ENCODE measurements around the gene HOXD13. TPM values are rescaled to one million over a fixed set of nuclear protein-coding genes. Genes with fewer than 3 reads are reported as not detected.
A peak's percentile ranks its signal among the peaks of the same experiment; 100 is the strongest.

Gene HOXD13
- total RNA-seq, 2 experiments from 2014 or later, result not detected

- Mint-ChIP-seq H3K4me3 (no peak overlapping the region), H3K9me3 (peaks cover 1% of the 10 kb centered on the region), H3K27ac (no peak overlapping the region), H3K4me1 (ENCODE audit: low read depth) (peaks cover 18% of the 10 kb centered on the region), H3K27me3 (ENCODE audit: low read depth) (peaks cover 84% of the 10 kb centered on the region), H3K36me3 (ENCODE audit: low read depth) (no peaks in the 10 kb centered on the region)
- intact Hi-C loops (cut with micrococcal nuclease), result loop anchor here (5.0 kb wide), 1 partner anchor 786 kb away; no protein-coding TSS in a partner anchor
- no peak for DNase-seq
- CTCF ChIA-PET, result interaction anchor here (0.6 to 4.1 kb wide), 10 partner anchors 10 to 995 kb away, joined by 3 to 49 read pairs (median 6); partner anchors contain the start of gene EVX2
These were observed 6.0 kb downstream of the HOXD13 start for GRCh38 chr2:176098366-176099158.

- Mint-ChIP-seq H3K27ac (no peak overlapping the region), H3K4me3 (no peak overlapping the region), H3K9me3 (no peaks in the 10 kb centered on the region), H3K36me3 (ENCODE audit: low read depth) (no peaks in the 10 kb centered on the region), H3K4me1 (ENCODE audit: low read depth) (peaks cover 19% of the 10 kb centered on the region), H3K27me3 (ENCODE audit: low read depth) (peaks cover 84% of the 10 kb centered on the region)
- intact Hi-C loops (cut with micrococcal nuclease), result loop anchor here (5.0 kb wide), 1 partner anchor 787 kb away; no protein-coding TSS in a partner anchor
- no peak for DNase-seq
- CTCF ChIA-PET, result interaction anchor here (1.5 to 4.1 kb wide), 2 partner anchors 10 to 410 kb away, joined by 4 to 49 read pairs; no protein-coding TSS in a partner anchor
These were observed 6.7 kb downstream of the HOXD13 start for GRCh38 chr2:176099159-176099727.

- H3K36me3 Mint-ChIP-seq (ENCODE audit: low read depth), result no peaks in the 10 kb centered on the region
- DNase-seq, result no peak
- CTCF ChIA-PET, result no interaction called here
- peaks cover 84% of the 10 kb centered on the region for H3K27me3 Mint-ChIP-seq (ENCODE audit: low read depth)
- no peaks in the 10 kb centered on the region for H3K9me3 Mint-ChIP-seq
- peaks cover 25% of the 10 kb centered on the region for H3K4me1 Mint-ChIP-seq (ENCODE audit: low read depth)
- H3K4me3 Mint-ChIP-seq, result no peak within 1 kb of the TSS
- intact Hi-C loops (cut with micrococcal nuclease), result loop anchor here (5.0 kb wide), 1 partner anchor 788 kb away; no protein-coding TSS in a partner anchor
- no peak within 1 kb of the TSS for H3K27ac Mint-ChIP-seq
These were observed 7.4 kb downstream of the HOXD13 start, which contains the start of gene HOXD12 for GRCh38 chr2:176099728-176100546. Gene HOXD12 (plus strand): TSS chr2:176099795. CDS start chr2:176099802, 7 bp downstream.

GRCh38 chr2:176100547-176101140 lies 8.1 kb downstream of the HOXD13 start:
- no peak for DNase-seq
- intact Hi-C loops (cut with micrococcal nuclease), result no loop called here
- no peak overlapping the region for H3K27ac Mint-ChIP-seq
- no peaks in the 10 kb centered on the region for H3K36me3 Mint-ChIP-seq (ENCODE audit: low read depth)
- no peak overlapping the region for H3K4me3 Mint-ChIP-seq
- H3K27me3 Mint-ChIP-seq (ENCODE audit: low read depth), result peaks cover 84% of the 10 kb centered on the region
- H3K4me1 Mint-ChIP-seq (ENCODE audit: low read depth), result peaks cover 28% of the 10 kb centered on the region
- H3K9me3 Mint-ChIP-seq, result no peaks in the 10 kb centered on the region
- CTCF ChIA-PET, result interaction anchor here (1.9 kb wide), 1 partner anchor 12 kb away, joined by 4 read pairs; no protein-coding TSS in a partner anchor

- Mint-ChIP-seq H3K4me3 (no peak overlapping the region), H3K27ac (no peak overlapping the region)
These were observed 8.8 kb downstream of the HOXD13 start for GRCh38 chr2:176101216-176101830.

GRCh38 chr2:176101842-176102241 lies 9.3 kb downstream of the HOXD13 start:
- H3K27ac Mint-ChIP-seq, result no peak overlapping the region
- no peak overlapping the region for H3K4me3 Mint-ChIP-seq
- no peaks in the 10 kb centered on the region for H3K36me3 Mint-ChIP-seq (ENCODE audit: low read depth)
- intact Hi-C loops (cut with micrococcal nuclease), result no loop called here
- peaks cover 84% of the 10 kb centered on the region for H3K27me3 Mint-ChIP-seq (ENCODE audit: low read depth)
- H3K4me1 Mint-ChIP-seq (ENCODE audit: low read depth), result peaks cover 32% of the 10 kb centered on the region
- H3K9me3 Mint-ChIP-seq, result no peaks in the 10 kb centered on the region
- no peak for DNase-seq
- CTCF ChIA-PET, result interaction anchor here (1.9 kb wide), 1 partner anchor 13 kb away, joined by 4 read pairs; no protein-coding TSS in a partner anchor

More at GRCh38 chr2:176101216-176101830, 8.8 kb downstream of the HOXD13 start:
- intact Hi-C loops (cut with micrococcal nuclease), result no loop called here
- DNase-seq, result no peak
- CTCF ChIA-PET, result interaction anchor here (1.9 kb wide), 1 partner anchor 13 kb away, joined by 4 read pairs; no protein-coding TSS in a partner anchor
- Mint-ChIP-seq H3K36me3 (ENCODE audit: low read depth) (no peaks in the 10 kb centered on the region), H3K27me3 (ENCODE audit: low read depth) (peaks cover 87% of the 10 kb centered on the region), H3K4me1 (ENCODE audit: low read depth) (peaks cover 34% of the 10 kb centered on the region), H3K9me3 (no peaks in the 10 kb centered on the region)

- no peak for DNase-seq
- no peaks in the 10 kb centered on the region for H3K9me3 Mint-ChIP-seq
- no peak overlapping the region for H3K27ac Mint-ChIP-seq
- peaks cover 31% of the 10 kb centered on the region for H3K4me1 Mint-ChIP-seq (ENCODE audit: low read depth)
- H3K36me3 Mint-ChIP-seq (ENCODE audit: low read depth), result no peaks in the 10 kb centered on the region
- CTCF ChIA-PET, result interaction anchor here (1.9 kb wide), 1 partner anchor 14 kb away, joined by 4 read pairs; no protein-coding TSS in a partner anchor
- H3K27me3 Mint-ChIP-seq (ENCODE audit: low read depth), result peaks cover 84% of the 10 kb centered on the region
- intact Hi-C loops (cut with micrococcal nuclease), result no loop called here
- H3K4me3 Mint-ChIP-seq, result no peak overlapping the region
These were observed 9.9 kb downstream of the HOXD13 start for GRCh38 chr2:176102309-176102866.

- Mint-ChIP-seq H3K27ac (no peak overlapping the region), H3K27me3 (ENCODE audit: low read depth) (peaks cover 76% of the 10 kb centered on the region), H3K4me3 (no peak overlapping the region), H3K9me3 (no peaks in the 10 kb centered on the region), H3K4me1 (ENCODE audit: low read depth) (peaks cover 26% of the 10 kb centered on the region), H3K36me3 (ENCODE audit: low read depth) (no peaks in the 10 kb centered on the region)
- intact Hi-C loops (cut with micrococcal nuclease), result no loop called here
- no peak for DNase-seq
- CTCF ChIA-PET, result no interaction called here
These were observed 10.7 kb downstream of the HOXD13 start for GRCh38 chr2:176103194-176103593.

GRCh38 chr2:176103742-176104315 lies 11.3 kb downstream of the HOXD13 start:
- CTCF ChIA-PET, result interaction anchor here (1.4 kb wide), 1 partner anchor 34 kb away, joined by 3 read pairs; no protein-coding TSS in a partner anchor
- DNase-seq, result no peak
- Mint-ChIP-seq H3K27ac (no peak overlapping the region), H3K36me3 (ENCODE audit: low read depth) (peaks cover under 1% of the 10 kb centered on the region), H3K27me3 (ENCODE audit: low read depth) (peaks cover 77% of the 10 kb centered on the region), H3K4me1 (ENCODE audit: low read depth) (peaks cover 29% of the 10 kb centered on the region), H3K4me3 (no peak overlapping the region), H3K9me3 (no peaks in the 10 kb centered on the region)
- intact Hi-C loops (cut with micrococcal nuclease), result no loop called here

GRCh38 chr2:176104316-176105077 lies 12.0 kb downstream of the HOXD13 start:
- intact Hi-C loops (cut with micrococcal nuclease), result no loop called here
- peaks cover 35% of the 10 kb centered on the region for H3K4me1 Mint-ChIP-seq (ENCODE audit: low read depth)
- H3K36me3 Mint-ChIP-seq (ENCODE audit: low read depth), result peaks cover 3% of the 10 kb centered on the region
- no peak overlapping the region for H3K27ac Mint-ChIP-seq
- no peak overlapping the region for H3K4me3 Mint-ChIP-seq
- DNase-seq, result peak; percentile 37
- peaks cover 77% of the 10 kb centered on the region for H3K27me3 Mint-ChIP-seq (ENCODE audit: low read depth)
- H3K9me3 Mint-ChIP-seq, result peaks cover 1% of the 10 kb centered on the region
- CTCF ChIA-PET, result interaction anchor here (0.7 to 1.4 kb wide), 2 partner anchors 23 to 35 kb away, joined by 3 to 4 read pairs; no protein-coding TSS in a partner anchor
